IPS DF 19.7 (cell line): ENCODE data around the gene EXOSC7.
A peak's percentile ranks its signal among the peaks of the same experiment; 100 is the strongest.

Experiments
- DNase-seq: peaks from one replicate; pipeline ENCODE4 v3.0.0-alpha.2; 2013; ENCODE audit warnings: low read depth, low spot score

The EXOSC7 gene

GRCh38 chr3:45021524-45022297 lies 45.7 kb downstream of the EXOSC7 start:
- DNase-seq = no peak

GRCh38 chr3:45023675-45024074 lies 47.6 kb downstream of the EXOSC7 start:
- no peak for DNase-seq

- DNase-seq = no peak
Measured at GRCh38 chr3:45024542-45025255, 48.7 kb downstream of the EXOSC7 start.

GRCh38 chr3:45026038-45026437 lies 50.0 kb downstream of the EXOSC7 start, which contains the start of gene CLEC3B:
Gene CLEC3B (plus strand): TSS chr3:45026303. CDS start chr3:45026363, 60 bp downstream.
- DNase-seq = no peak

GRCh38 chr3:45026957-45027356 lies 50.9 kb downstream of the EXOSC7 start:
- no peak for DNase-seq

- DNase-seq = no peak
Measured at GRCh38 chr3:45027441-45027840, 51.4 kb downstream of the EXOSC7 start.

- no peak for DNase-seq
Measured at GRCh38 chr3:45029216-45029615, 53.2 kb downstream of the EXOSC7 start.

- DNase-seq = no peak
Measured at GRCh38 chr3:45029661-45030060, 53.6 kb downstream of the EXOSC7 start.

GRCh38 chr3:45031531-45031930 lies 55.5 kb downstream of the EXOSC7 start:
- no peak for DNase-seq

- DNase-seq = no peak
Measured at GRCh38 chr3:45032113-45032512, 56.1 kb downstream of the EXOSC7 start.

GRCh38 chr3:45033791-45034190 lies 57.7 kb downstream of the EXOSC7 start:
- DNase-seq = no peak

- DNase-seq = no peak
Measured at GRCh38 chr3:45034612-45035252, 58.7 kb downstream of the EXOSC7 start.

GRCh38 chr3:45035441-45036301 lies 59.6 kb downstream of the EXOSC7 start:
- DNase-seq = no peak

- peak; percentile 86 for DNase-seq
Measured at GRCh38 chr3:45037720-45038455, 61.8 kb downstream of the EXOSC7 start.

- DNase-seq = no peak
Measured at GRCh38 chr3:45041666-45042065, 65.6 kb downstream of the EXOSC7 start.

GRCh38 chr3:45042162-45042561 lies 66.1 kb downstream of the EXOSC7 start:
- no peak for DNase-seq

- DNase-seq = no peak
Measured at GRCh38 chr3:45043728-45044299, 67.8 kb downstream of the EXOSC7 start.

GRCh38 chr3:45048244-45048643 lies 72.2 kb downstream of the EXOSC7 start:
- DNase-seq = no peak

- no peak for DNase-seq
Measured at GRCh38 chr3:45049807-45050206, 73.8 kb downstream of the EXOSC7 start.

GRCh38 chr3:45051685-45052084 lies 75.6 kb downstream of the EXOSC7 start:
- DNase-seq = no peak
